H1 (cell line): Measurements from ENCODE around the gene DCAF6. TPM values are rescaled to one million over a fixed set of nuclear protein-coding genes. Genes with fewer than 3 reads are reported as not detected.

Experiments
- JUN ChIP-seq: IDR thresholded peaks from 2 replicates; pipeline ENCODE4 v1.6.1; 2011; ENCODE audit warnings: low read depth, mild to moderate bottlenecking, improper control_type of control experiment, low read length
- SP2 ChIP-seq: IDR thresholded peaks from 2 replicates; pipeline ENCODE4 v1.6.1; 2012; ENCODE audit warnings: mild to moderate bottlenecking, low read length, inconsistent platforms
- TAF1 ChIP-seq: IDR thresholded peaks from 2 replicates; pipeline ENCODE4 v1.6.1; 2011; ENCODE audit warnings: mild to moderate bottlenecking, low read depth, low read length
- polyA plus RNA-seq, 7 experiments: library from polyadenylated mRNA; depleted of rRNA in 3 of 7; stranded (reverse) in 5 of 7; unstranded in 2 of 7; fragments of >200 nt in 5 of 7; fragments of 200-250 nt in 2 of 7; gene quantifications; 1 replicate in 5 of 7; 2 replicates in 1 of 7; 4 replicates in 1 of 7; pipeline versions ENCODE4 v1.2.1 to v1.2.3, GENCODE V29; 2011 to 2013; ENCODE audit warnings: missing spikeins in 2 of 7, mixed read lengths in 2 of 7
- total RNA-seq: library from RNA; stranded (reverse); fragmentation: NEBNext Ultra II Directional; extraction: Animal tissue kit (Norgen Biotek cat#: 25700); gene quantifications from 2 replicates; pipeline ENCODE4 v1.2.1, GENCODE V29; 2021
- TF ChIP-seq, protein P1 (sequence below): fragments of 300-600 bp; sonication (generic); IDR thresholded peaks from 2 replicates; pipeline ENCODE4 v1.7.1; 2012; ENCODE audit warnings: low read length, moderate library complexity, mild to moderate bottlenecking, inconsistent platforms; ENCODE audit not compliant: insufficient replicate concordance

The DCAF6 gene
- total and polyA plus RNA-seq, 2 of the 8 experiments (the other 6 are each of a cell fraction or from before 2014, with no cell fraction given): 12.3 to 17.4 TPM

DNA sequence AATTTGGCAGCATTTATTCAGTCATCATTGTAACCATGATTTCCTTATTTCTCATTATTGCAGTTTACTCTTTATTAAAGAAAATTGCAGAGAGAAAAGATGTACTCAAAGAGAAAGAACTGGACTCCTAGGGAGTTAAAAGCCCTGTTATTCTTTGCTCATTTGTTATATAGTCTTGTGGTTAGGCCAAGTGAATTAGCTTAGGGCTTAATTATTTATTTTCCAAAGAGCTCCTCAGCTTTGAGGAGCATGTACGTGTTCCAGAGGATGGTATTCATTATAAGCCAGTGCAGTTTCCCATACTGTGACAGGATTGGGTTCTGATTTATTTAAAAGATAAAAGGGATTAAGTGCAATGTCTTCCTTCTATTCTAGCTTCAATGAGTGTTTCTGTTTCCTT lies 113.8 kb downstream of the DCAF6 start (continued):
- TF ChIP-seq, protein P1, sequence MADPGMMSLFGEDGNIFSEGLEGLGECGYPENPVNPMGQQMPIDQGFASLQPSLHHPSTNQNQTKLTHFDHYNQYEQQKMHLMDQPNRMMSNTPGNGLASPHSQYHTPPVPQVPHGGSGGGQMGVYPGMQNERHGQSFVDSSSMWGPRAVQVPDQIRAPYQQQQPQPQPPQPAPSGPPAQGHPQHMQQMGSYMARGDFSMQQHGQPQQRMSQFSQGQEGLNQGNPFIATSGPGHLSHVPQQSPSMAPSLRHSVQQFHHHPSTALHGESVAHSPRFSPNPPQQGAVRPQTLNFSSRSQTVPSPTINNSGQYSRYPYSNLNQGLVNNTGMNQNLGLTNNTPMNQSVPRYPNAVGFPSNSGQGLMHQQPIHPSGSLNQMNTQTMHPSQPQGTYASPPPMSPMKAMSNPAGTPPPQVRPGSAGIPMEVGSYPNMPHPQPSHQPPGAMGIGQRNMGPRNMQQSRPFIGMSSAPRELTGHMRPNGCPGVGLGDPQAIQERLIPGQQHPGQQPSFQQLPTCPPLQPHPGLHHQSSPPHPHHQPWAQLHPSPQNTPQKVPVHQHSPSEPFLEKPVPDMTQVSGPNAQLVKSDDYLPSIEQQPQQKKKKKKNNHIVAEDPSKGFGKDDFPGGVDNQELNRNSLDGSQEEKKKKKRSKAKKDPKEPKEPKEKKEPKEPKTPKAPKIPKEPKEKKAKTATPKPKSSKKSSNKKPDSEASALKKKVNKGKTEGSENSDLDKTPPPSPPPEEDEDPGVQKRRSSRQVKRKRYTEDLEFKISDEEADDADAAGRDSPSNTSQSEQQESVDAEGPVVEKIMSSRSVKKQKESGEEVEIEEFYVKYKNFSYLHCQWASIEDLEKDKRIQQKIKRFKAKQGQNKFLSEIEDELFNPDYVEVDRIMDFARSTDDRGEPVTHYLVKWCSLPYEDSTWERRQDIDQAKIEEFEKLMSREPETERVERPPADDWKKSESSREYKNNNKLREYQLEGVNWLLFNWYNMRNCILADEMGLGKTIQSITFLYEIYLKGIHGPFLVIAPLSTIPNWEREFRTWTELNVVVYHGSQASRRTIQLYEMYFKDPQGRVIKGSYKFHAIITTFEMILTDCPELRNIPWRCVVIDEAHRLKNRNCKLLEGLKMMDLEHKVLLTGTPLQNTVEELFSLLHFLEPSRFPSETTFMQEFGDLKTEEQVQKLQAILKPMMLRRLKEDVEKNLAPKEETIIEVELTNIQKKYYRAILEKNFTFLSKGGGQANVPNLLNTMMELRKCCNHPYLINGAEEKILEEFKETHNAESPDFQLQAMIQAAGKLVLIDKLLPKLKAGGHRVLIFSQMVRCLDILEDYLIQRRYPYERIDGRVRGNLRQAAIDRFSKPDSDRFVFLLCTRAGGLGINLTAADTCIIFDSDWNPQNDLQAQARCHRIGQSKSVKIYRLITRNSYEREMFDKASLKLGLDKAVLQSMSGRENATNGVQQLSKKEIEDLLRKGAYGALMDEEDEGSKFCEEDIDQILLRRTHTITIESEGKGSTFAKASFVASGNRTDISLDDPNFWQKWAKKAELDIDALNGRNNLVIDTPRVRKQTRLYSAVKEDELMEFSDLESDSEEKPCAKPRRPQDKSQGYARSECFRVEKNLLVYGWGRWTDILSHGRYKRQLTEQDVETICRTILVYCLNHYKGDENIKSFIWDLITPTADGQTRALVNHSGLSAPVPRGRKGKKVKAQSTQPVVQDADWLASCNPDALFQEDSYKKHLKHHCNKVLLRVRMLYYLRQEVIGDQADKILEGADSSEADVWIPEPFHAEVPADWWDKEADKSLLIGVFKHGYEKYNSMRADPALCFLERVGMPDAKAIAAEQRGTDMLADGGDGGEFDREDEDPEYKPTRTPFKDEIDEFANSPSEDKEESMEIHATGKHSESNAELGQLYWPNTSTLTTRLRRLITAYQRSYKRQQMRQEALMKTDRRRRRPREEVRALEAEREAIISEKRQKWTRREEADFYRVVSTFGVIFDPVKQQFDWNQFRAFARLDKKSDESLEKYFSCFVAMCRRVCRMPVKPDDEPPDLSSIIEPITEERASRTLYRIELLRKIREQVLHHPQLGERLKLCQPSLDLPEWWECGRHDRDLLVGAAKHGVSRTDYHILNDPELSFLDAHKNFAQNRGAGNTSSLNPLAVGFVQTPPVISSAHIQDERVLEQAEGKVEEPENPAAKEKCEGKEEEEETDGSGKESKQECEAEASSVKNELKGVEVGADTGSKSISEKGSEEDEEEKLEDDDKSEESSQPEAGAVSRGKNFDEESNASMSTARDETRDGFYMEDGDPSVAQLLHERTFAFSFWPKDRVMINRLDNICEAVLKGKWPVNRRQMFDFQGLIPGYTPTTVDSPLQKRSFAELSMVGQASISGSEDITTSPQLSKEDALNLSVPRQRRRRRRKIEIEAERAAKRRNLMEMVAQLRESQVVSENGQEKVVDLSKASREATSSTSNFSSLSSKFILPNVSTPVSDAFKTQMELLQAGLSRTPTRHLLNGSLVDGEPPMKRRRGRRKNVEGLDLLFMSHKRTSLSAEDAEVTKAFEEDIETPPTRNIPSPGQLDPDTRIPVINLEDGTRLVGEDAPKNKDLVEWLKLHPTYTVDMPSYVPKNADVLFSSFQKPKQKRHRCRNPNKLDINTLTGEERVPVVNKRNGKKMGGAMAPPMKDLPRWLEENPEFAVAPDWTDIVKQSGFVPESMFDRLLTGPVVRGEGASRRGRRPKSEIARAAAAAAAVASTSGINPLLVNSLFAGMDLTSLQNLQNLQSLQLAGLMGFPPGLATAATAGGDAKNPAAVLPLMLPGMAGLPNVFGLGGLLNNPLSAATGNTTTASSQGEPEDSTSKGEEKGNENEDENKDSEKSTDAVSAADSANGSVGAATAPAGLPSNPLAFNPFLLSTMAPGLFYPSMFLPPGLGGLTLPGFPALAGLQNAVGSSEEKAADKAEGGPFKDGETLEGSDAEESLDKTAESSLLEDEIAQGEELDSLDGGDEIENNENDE: no peak
- TF ChIP-seq SP2 (no peak), JUN (no peak), TAF1 (no peak)
